Prostate gland (tissue), 2 donors: ENCODE measurements around the gene DRICH1.

Experiments
- POLR2A ChIP-seq: fragments of 450-650 bp; IDR thresholded peaks from one replicate; pipeline ENCODE4 v1.6.1; 2016; ENCODE audit warnings: antibody characterized with exemption, mild to moderate bottlenecking
- POLR2AphosphoS5 ChIP-seq: sonication (generic); formaldehyde crosslinking; IDR thresholded peaks from one replicate; pipeline ENCODE4 v1.6.1; 2017; ENCODE audit warnings: antibody characterized with exemption
- TF ChIP-seq, protein P1 (sequence below), 4 experiments: fragments of 200-600 bp in 2 of 4; fragments of 450-650 bp in 2 of 4; sonication (generic) in 2 of 4; IDR thresholded peaks; 1 replicate in 3 of 4; 2 replicates in 1 of 4; pipeline ENCODE4 v1.5.1; 2016 to 2019; ENCODE audit warnings: antibody characterized with exemption in 4 of 4, mild to moderate bottlenecking in 2 of 4, moderate library complexity in 2 of 4

DNA sequence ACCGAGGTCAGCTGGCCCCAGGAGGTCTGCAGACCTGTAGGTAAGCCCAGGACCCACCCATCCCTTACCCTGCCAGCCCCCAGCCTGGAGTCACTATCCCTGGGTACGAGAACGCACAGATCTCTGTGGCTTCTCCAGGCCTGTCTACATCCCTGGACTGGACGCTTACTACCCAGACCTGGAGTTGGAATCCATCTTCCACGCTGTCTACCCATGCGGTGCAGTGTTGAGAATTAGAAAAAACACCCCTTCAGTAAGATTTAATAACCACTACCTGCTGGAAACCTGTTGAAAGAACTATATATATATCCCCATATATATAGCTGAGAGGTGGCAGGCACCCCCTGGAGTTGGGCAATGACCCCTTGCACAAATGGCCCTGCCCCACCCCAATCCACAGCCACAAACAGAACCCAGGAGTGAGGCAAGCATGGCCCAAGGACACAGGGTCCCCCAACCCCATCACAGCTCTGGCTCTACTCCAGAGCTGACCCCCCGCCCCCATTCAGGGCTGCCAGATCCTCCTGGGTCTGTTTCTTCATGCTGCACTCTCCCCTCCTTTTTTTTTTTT lies 41.0 kb upstream of the DRICH1 start:
- TF ChIP-seq, protein P1, sequence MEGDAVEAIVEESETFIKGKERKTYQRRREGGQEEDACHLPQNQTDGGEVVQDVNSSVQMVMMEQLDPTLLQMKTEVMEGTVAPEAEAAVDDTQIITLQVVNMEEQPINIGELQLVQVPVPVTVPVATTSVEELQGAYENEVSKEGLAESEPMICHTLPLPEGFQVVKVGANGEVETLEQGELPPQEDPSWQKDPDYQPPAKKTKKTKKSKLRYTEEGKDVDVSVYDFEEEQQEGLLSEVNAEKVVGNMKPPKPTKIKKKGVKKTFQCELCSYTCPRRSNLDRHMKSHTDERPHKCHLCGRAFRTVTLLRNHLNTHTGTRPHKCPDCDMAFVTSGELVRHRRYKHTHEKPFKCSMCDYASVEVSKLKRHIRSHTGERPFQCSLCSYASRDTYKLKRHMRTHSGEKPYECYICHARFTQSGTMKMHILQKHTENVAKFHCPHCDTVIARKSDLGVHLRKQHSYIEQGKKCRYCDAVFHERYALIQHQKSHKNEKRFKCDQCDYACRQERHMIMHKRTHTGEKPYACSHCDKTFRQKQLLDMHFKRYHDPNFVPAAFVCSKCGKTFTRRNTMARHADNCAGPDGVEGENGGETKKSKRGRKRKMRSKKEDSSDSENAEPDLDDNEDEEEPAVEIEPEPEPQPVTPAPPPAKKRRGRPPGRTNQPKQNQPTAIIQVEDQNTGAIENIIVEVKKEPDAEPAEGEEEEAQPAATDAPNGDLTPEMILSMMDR (IDR thresholded peaks at IDR 0.05), result no peak
- no peak for TF ChIP-seq POLR2AphosphoS5
- no peak for TF ChIP-seq POLR2A
